HUDEP-2 (cell line): ENCODE data around the gene C6orf132.

Source experiments
- DNase-seq, 76 experiments: peaks; one replicate each; lab custom pipeline; 2025; ENCODE audit not compliant: unreplicated experiment in 76 of 76; lab: John Stamatoyannopoulos, UW

The C6orf132 gene

GRCh38 chr6:42108071-42108470, 34.3 kb downstream of the C6orf132 start:
- no peak for DNase-seq

- DNase-seq = no peak
Measured at GRCh38 chr6:42106112-42107023, 36.1 kb downstream of the C6orf132 start.

- no peak for DNase-seq
Measured at GRCh38 chr6:42105709-42106108, 36.7 kb downstream of the C6orf132 start.

GRCh38 chr6:42105156-42105648, 37.2 kb downstream of the C6orf132 start:
- peak in 1 of 76 experiments; percentile 20 for DNase-seq

- no peak for DNase-seq
Measured at GRCh38 chr6:42104804-42105125, 37.7 kb downstream of the C6orf132 start.

GRCh38 chr6:42104095-42104803, 38.2 kb downstream of the C6orf132 start:
- peak in 70 of 76 experiments; percentile 35 to 90 (median 74) for DNase-seq

GRCh38 chr6:42103753-42104094, 38.7 kb downstream of the C6orf132 start:
- no peak for DNase-seq

GRCh38 chr6:42103216-42103615, 39.2 kb downstream of the C6orf132 start:
- no peak for DNase-seq

- DNase-seq = no peak
Measured at GRCh38 chr6:42101186-42101657, 41.2 kb downstream of the C6orf132 start.

GRCh38 chr6:42100029-42100901, 42.2 kb downstream of the C6orf132 start:
- DNase-seq = peak in 1 of 76 experiments; percentile 18

GRCh38 chr6:42099340-42100028, 42.9 kb downstream of the C6orf132 start:
- peak in 19 of 76 experiments; percentile 15 to 59 (median 34) for DNase-seq

- peak in 2 of 76 experiments; percentile 23 to 36 for DNase-seq
Measured at GRCh38 chr6:42095776-42096541, 46.5 kb downstream of the C6orf132 start.

GRCh38 chr6:42095094-42095493, 47.3 kb downstream of the C6orf132 start:
- peak in 62 of 76 experiments; percentile 19 to 91 (median 54) for DNase-seq

- peak in 47 of 76 experiments; percentile 16 to 67 (median 40) for DNase-seq
Measured at GRCh38 chr6:42093582-42094329, 48.7 kb downstream of the C6orf132 start.

GRCh38 chr6:42091718-42092023, 50.7 kb downstream of the C6orf132 start:
- DNase-seq = peak in 19 of 76 experiments; percentile 17 to 65 (median 31)

GRCh38 chr6:42090819-42091717, 51.4 kb downstream of the C6orf132 start:
- no peak for DNase-seq

- no peak for DNase-seq
Measured at GRCh38 chr6:42088101-42088591, 54.3 kb downstream of the C6orf132 start.
